Thyroid gland (tissue), 4 donors: ENCODE measurements around the gene KCNA10. TPM values are rescaled to one million over a fixed set of nuclear protein-coding genes. Genes with fewer than 3 reads are reported as not detected.

ENCODE experiments used
- DNase-seq, 2 donors: peaks; one replicate each; pipeline ENCODE4 v3.0.0-alpha.2; 2019
- H3K27ac ChIP-seq, 3 donors: fragments of 200-600 bp; sonication (generic); 1 replicate in 2 of 3; 2 replicates in 1 of 3; pipeline ENCODE4 v1.5.1; 2016 to 2019; ENCODE audit warnings: mild to moderate bottlenecking in 1 of 3, moderate library complexity in 1 of 3
- H3K27me3 ChIP-seq: fragments of 200-600 bp; sonication (generic); one replicate; pipeline ENCODE4 v1.5.1; 2019
- H3K36me3 ChIP-seq, 2 donors: fragments of 200-600 bp; sonication (generic); one replicate each; pipeline ENCODE4 v1.5.1; 2016 to 2019
- H3K4me1 ChIP-seq, 2 donors: fragments of 200-600 bp; sonication (generic); one replicate each; pipeline ENCODE4 v1.5.1; 2017 to 2019
- H3K4me3 ChIP-seq, 3 donors: fragments of 200-600 bp; sonication (generic); replicated peaks in 1 of 3; 1 replicate in 2 of 3; 2 replicates in 1 of 3; pipeline ENCODE4 v1.5.1; 2016; ENCODE audit warnings: mild to moderate bottlenecking in 1 of 3
- H3K9me3 ChIP-seq: fragments of 200-600 bp; sonication (generic); one replicate; pipeline ENCODE4 v1.5.1; 2017
- POLR2A ChIP-seq, 2 donors: fragments of 450-650 bp; IDR thresholded peaks; one replicate each; pipeline ENCODE4 v1.6.1; 2017; ENCODE audit warnings: antibody characterized with exemption in 2 of 2, mild to moderate bottlenecking in 2 of 2, moderate library complexity in 1 of 2
- WGBS, 2 donors: methylation state at CpG; one replicate each; pipeline ENCODE4 v1.1.5; 2017; 5-methylcytosine and 5-hydroxymethylcytosine counted together
- intact Hi-C: fragments of 100-400 bp; cut with DNase I; formaldehyde crosslinking; loops from one replicate; pipeline ENCODE4 v1.15.1; 2023
- total RNA-seq, 4 donors: library from RNA; depleted of rRNA; stranded (reverse); fragments of >200 nt; gene quantifications; one replicate each; pipeline ENCODE4 v1.2.3, GENCODE V29; 2016
- TF ChIP-seq, protein P1 (sequence below), 6 experiments: fragments of 200-600 bp in 3 of 6; fragments of 450-650 bp in 3 of 6; sonication (generic) in 3 of 6; IDR thresholded peaks; one replicate each; pipeline ENCODE4 v1.5.1; 2016 to 2019; ENCODE audit warnings: antibody characterized with exemption in 6 of 6, mild to moderate bottlenecking in 2 of 6, inconsistent platforms in 1 of 6, moderate library complexity in 1 of 6

The KCNA10 gene
- total RNA-seq, 4 donors from 2014 or later: not detected

DNA sequence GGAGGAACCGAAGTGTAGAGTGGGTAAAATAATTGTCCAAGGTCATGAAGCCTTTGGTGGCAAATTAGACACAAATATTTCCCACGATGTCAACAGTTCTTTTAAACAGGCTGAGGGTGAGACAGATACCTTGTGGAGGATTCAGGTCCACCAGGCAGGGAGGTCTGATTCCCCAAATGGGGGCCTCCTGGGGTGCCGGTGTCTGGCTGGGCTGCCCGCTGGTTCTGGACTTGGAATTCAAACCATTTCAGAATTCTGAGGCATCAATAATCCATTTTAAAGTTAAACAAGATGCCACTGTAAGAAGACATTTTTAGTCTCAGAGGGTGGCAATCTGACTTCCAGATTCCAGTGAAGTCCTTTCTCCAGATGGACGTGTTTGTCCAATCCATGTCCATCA is 15.5 kb downstream of the KCNA10 start:
- 75 to 79% methylated on average over 5 of the region's 5 CpGs for WGBS, 2 donors
- no peak overlapping the region for H3K4me3 ChIP-seq
- H3K9me3 ChIP-seq: no peaks in the 10 kb centered on the region
- H3K4me1 ChIP-seq: no peaks in the 10 kb centered on the region
- DNase-seq: no peak
- no peaks in the 10 kb centered on the region for H3K27me3 ChIP-seq
- TF ChIP-seq, protein P1, sequence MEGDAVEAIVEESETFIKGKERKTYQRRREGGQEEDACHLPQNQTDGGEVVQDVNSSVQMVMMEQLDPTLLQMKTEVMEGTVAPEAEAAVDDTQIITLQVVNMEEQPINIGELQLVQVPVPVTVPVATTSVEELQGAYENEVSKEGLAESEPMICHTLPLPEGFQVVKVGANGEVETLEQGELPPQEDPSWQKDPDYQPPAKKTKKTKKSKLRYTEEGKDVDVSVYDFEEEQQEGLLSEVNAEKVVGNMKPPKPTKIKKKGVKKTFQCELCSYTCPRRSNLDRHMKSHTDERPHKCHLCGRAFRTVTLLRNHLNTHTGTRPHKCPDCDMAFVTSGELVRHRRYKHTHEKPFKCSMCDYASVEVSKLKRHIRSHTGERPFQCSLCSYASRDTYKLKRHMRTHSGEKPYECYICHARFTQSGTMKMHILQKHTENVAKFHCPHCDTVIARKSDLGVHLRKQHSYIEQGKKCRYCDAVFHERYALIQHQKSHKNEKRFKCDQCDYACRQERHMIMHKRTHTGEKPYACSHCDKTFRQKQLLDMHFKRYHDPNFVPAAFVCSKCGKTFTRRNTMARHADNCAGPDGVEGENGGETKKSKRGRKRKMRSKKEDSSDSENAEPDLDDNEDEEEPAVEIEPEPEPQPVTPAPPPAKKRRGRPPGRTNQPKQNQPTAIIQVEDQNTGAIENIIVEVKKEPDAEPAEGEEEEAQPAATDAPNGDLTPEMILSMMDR (IDR thresholded peaks at IDR 0.05): no peak
- no peak for TF ChIP-seq POLR2A (IDR thresholded peaks at IDR 0.05)
- H3K36me3 ChIP-seq: no peaks in the 10 kb centered on the region
- no peak overlapping the region for H3K27ac ChIP-seq
- intact Hi-C loops: no loop called here

DNA sequence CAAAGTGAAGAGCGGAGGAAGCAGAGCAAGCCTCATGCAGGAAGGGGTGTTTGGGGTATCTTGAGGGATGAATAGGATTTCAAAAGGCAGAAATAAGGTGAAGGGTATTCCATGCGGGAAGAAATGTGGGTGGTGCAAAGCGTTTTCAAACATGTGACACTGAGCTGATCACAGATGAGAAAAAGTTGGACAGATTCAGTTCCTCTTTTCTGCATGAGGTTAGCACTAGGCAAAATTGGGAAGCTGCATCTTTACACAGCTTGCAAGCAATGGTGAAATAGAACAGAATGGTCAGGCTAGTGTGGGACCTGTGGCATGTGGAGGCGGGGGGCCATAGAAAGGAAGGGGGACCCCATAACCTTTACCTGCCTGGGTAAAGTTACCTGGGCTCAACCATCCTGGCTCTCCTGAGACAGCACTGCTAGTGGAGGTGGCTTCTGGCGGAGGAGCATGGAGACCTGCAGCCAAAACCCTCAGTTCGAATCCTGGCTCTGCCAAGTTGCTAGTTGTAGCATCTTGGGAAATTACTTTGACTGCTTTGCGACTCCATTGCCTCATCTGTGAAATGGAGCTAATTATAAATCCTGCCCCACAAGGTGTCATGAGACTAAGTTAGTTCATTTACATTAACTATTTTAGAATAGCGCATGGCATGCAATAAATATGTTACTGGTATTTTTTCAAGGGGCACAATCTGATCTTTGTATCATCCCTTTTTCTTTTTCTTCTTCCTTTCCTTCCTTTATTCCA is 16.4 kb downstream of the KCNA10 start:
- Histone ChIP-seq H3K4me1 (no peaks in the 10 kb centered on the region), H3K4me3 (no peak overlapping the region), H3K27me3 (no peaks in the 10 kb centered on the region), H3K9me3 (no peaks in the 10 kb centered on the region), H3K36me3 (no peaks in the 10 kb centered on the region), H3K27ac (no peak overlapping the region)
- no peak for DNase-seq
- intact Hi-C loops: no loop called here
- 69 to 75% methylated on average over 8 of the region's 8 CpGs for WGBS, 2 donors
- TF ChIP-seq POLR2A (IDR thresholded peaks at IDR 0.05): no peak
- TF ChIP-seq, protein P1 (IDR thresholded peaks at IDR 0.05): no peak

- no peak overlapping the region for H3K27ac ChIP-seq
- no peaks in the 10 kb centered on the region for H3K36me3 ChIP-seq
- no peak overlapping the region for H3K4me3 ChIP-seq
- no peaks in the 10 kb centered on the region for H3K27me3 ChIP-seq
- DNase-seq: no peak
- no peaks in the 10 kb centered on the region for H3K9me3 ChIP-seq
- TF ChIP-seq, protein P1 (IDR thresholded peaks at IDR 0.05): no peak
- TF ChIP-seq POLR2A (IDR thresholded peaks at IDR 0.05): no peak
- intact Hi-C loops: no loop called here
- 69 to 75% methylated on average over 6 of the region's 6 CpGs for WGBS, 2 donors
- no peaks in the 10 kb centered on the region for H3K4me1 ChIP-seq
Observed at GRCh38 chr1:110501488-110502132, 17.4 kb downstream of the KCNA10 start.

GRCh38 chr1:110498270-110498669 is 20.7 kb downstream of the KCNA10 start:
- no peak overlapping the region for H3K27ac ChIP-seq
- intact Hi-C loops: loop anchor here (10.0 kb wide), 1 partner anchor 293 kb away; no protein-coding TSS in a partner anchor
- H3K4me3 ChIP-seq: no peak overlapping the region
- WGBS, 2 donors: 67 to 71% methylated on average over 6 of the region's 6 CpGs
- H3K36me3 ChIP-seq: no peaks in the 10 kb centered on the region
- TF ChIP-seq, protein P1 (IDR thresholded peaks at IDR 0.05): no peak
- no peak for TF ChIP-seq POLR2A (IDR thresholded peaks at IDR 0.05)
- H3K9me3 ChIP-seq: no peaks in the 10 kb centered on the region
- H3K27me3 ChIP-seq: no peaks in the 10 kb centered on the region
- DNase-seq: no peak
- H3K4me1 ChIP-seq: no peaks in the 10 kb centered on the region
